ENCODE measurements around the gene CIC. TPM values are rescaled to one million over a fixed set of nuclear protein-coding genes. Genes with fewer than 3 reads are reported as not detected.

CIC gene
- total RNA-seq, 1 experiment from 2014 or later: 60.7 TPM

- no peaks in the 10 kb centered on the region for H3K9me3 ChIP-seq (ENCODE audit: insufficient read depth, low read depth)
- no peak for TF ChIP-seq EZH2 (IDR thresholded peaks at IDR 0.05; ENCODE audit: low read depth)
- TF ChIP-seq CTCF (conservative IDR thresholded peaks at IDR 0.05): no peak
- peak overlapping the region; percentile 95 for H3K4me2 ChIP-seq
- intact Hi-C loops (cut with micrococcal nuclease; ENCODE audit: unreplicated experiment): loop anchor here (1.0 kb wide), 1 partner anchor 9 kb away; no protein-coding TSS in a partner anchor
- no TSS peak for BruUV-seq (replicated peaks)
- POLR2A ChIA-PET (ENCODE audit: unreplicated experiment): no interaction called here
- H3K4me1 ChIP-seq (replicated peaks; ENCODE audit: insufficient read depth): peaks cover 13% of the 10 kb centered on the region
- H3K27me3 ChIP-seq (ENCODE audit: insufficient read depth, low read depth): no peaks in the 10 kb centered on the region
- peaks cover 14% of the 10 kb centered on the region; the same call in 1 of the 2 replicates for H4K20me1 ChIP-seq (ENCODE audit: insufficient read depth)
- CTCF ChIA-PET: no interaction called here
- peak; percentile 38 to 64 for DNase-seq
- H3K27ac ChIP-seq: 0 out of 2 replicates have a peak overlapping the region, but pooled peaks have one; percentile 13
- H2AFZ ChIP-seq: peak overlapping the region; percentile 72
- H3F3A ChIP-seq (ENCODE audit: insufficient read depth, low read depth): peaks cover 13% of the 10 kb centered on the region
- H3K4me3 ChIP-seq: peak overlapping the region; percentile 98
- H3K79me2 ChIP-seq (ENCODE audit: low read depth): peaks cover 35% of the 10 kb centered on the region
- no peaks in the 10 kb centered on the region for H3K9me2 ChIP-seq (ENCODE audit: insufficient read depth)
- no peaks in the 10 kb centered on the region for H3K36me3 ChIP-seq (ENCODE audit: low read depth)
These were observed 15.6 kb upstream of the CIC start for GRCh38 chr19:42253245-42254088.

- ChIA-PET CTCF (no interaction called here), POLR2A (ENCODE audit: unreplicated experiment) (no interaction called here)
- Histone ChIP-seq H3F3A (ENCODE audit: insufficient read depth, low read depth) (peaks cover 20% of the 10 kb centered on the region), H3K27ac (0 out of 2 replicates have a peak overlapping the region, but pooled peaks have one; percentile 13), H3K36me3 (ENCODE audit: low read depth) (no peaks in the 10 kb centered on the region), H3K4me2 (peak overlapping the region; percentile 95), H3K27me3 (ENCODE audit: insufficient read depth, low read depth) (no peaks in the 10 kb centered on the region), H3K79me2 (ENCODE audit: low read depth) (peaks cover 35% of the 10 kb centered on the region), H2AFZ (peak overlapping the region; percentile 72), H4K20me1 (ENCODE audit: insufficient read depth) (peaks cover 14% of the 10 kb centered on the region; the same call in 1 of the 2 replicates), H3K4me1 (replicated peaks; ENCODE audit: insufficient read depth) (peaks cover 13% of the 10 kb centered on the region), H3K9me2 (ENCODE audit: insufficient read depth) (no peaks in the 10 kb centered on the region), H3K9me3 (ENCODE audit: insufficient read depth, low read depth) (no peaks in the 10 kb centered on the region), H3K4me3 (peak overlapping the region; percentile 98)
- DNase-seq: peak in 1 of 2 experiments; percentile 63
- intact Hi-C loops (cut with micrococcal nuclease; ENCODE audit: unreplicated experiment): no loop called here
- TF ChIP-seq EZH2 (IDR thresholded peaks at IDR 0.05; ENCODE audit: low read depth): no peak
- no peak for TF ChIP-seq CTCF (conservative IDR thresholded peaks at IDR 0.05)
- BruUV-seq (replicated peaks): TSS peak; percentile 39
These were observed 14.8 kb upstream of the CIC start for GRCh38 chr19:42254089-42254849.
